Measurements from ENCODE around the gene RING1.

Gene RING1

GRCh38 chr6:33192105-33192646, 16.1 kb upstream of the RING1 start, which contains the start of gene COL11A2:
COL11A2 (minus strand) TSS chr6:33192467; CDS start chr6:33192240, 227 bp downstream.
- no peak for DNase-seq (ENCODE audit: low spot score)

DNA sequence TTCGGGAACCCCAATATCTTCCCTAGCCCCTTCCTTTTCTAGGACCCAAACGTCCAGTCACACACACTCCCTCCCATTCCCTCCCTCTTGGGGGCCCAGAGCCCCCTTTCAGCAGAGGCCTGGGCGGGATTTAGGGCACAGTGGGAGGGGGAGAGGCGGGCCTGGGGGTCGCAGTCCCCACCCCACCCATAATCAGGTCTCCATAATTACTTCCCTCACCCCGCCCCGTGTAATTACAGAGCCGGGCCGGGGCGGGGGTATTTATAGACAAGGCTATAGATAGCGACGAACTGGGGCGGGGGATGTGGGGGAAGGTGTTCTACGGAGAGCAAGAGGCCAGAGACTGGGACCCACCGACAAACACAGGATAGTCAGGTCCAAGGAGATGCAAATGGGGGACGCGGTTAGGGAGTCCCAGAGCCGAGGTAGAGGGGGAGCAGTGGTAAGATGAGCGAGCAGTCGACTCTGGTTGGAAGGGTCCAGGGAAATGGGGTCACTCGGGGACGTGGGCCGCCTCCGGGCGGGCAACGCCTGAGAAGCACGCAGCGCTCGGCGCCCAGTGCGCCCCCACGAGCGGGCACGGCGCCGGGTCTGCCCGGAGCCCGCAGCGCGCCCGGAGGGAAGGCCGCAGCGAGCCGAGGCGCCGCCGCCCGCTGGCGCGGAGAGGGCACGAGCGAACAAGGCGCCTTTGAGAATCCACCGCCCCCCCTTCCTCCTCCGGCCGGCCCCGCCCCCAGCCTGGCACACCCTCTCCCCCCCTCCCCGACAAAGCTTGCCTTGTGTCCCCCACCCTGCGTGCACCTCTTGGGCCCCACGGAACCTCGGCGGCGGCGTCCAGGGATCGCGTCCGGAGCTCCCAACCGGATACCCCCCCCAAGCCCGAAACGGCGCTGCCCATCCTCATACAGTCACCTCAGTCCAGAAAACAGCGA, 15.4 kb upstream of the RING1 start:
- DNase-seq (ENCODE audit: low spot score): peak; percentile 83

- DNase-seq (ENCODE audit: low spot score): no peak
These were observed 14.7 kb upstream of the RING1 start for GRCh38 chr6:33193619-33194018.

DNA sequence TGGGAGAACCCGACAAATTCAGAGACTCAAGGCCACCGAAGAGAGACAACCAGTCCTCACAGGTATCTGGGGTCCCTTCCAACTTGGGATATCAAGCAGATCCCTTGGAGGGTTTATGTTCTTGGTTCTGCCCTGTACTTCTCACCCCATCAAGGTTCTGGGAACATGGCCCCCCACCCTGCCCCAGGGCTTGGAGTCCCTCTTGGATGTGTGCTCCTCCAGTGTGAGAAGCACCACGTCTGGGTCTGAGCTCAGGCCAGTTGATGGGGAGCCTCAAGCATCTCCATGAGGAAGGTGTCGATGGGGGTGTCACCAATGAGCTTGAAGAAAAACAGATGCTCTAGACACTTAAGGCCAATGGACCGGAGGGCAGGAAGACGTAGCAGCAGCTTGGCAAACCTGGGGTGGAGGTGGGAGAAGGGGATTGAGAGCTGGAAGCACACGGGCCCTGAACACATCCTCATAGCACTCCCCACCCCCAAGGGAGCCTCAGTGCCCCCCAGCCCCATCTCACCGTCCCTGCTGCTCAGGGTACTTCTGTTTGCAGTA, 13.8 kb upstream of the RING1 start:
- no peak for DNase-seq (ENCODE audit: low spot score)

GRCh38 chr6:33195304-33196165, 12.8 kb upstream of the RING1 start:
- DNase-seq (ENCODE audit: low spot score): no peak

- peak; percentile 64 for DNase-seq (ENCODE audit: low spot score)
These were observed 10.8 kb upstream of the RING1 start for GRCh38 chr6:33197431-33198048.

DNA sequence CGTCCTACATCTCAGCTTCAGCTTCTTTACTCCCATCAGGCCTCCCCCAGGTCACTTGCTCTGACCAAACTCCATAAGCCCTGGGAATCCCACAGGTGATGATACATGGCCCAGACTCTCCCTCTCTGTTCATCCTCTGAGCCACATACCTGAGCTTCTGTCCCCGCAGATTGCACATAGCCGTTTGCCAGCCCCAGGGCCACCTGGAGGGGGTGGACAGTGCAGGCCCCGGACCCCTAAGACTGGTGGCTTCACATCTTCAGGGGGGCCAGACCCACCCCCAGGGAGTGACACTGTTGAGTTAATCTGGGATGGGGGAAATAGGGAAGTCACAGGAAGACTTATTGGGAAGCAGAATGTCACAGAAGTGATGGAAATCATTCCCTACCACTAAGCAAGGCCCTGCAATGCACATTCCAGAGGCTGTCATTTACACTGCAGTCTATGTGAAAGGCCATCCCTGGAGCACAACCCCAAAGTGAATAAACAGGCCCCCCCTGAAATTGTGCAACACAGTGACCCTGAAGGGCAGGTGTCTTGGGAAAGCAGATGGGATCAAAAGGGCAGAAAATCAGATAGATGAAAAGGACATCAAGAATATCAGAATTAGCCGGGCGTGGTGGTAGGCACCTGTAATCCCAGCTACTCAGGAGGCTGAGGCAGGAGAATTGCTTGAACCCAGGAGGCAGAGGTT, 10.0 kb upstream of the RING1 start:
- DNase-seq (ENCODE audit: low spot score): no peak

- DNase-seq (ENCODE audit: low spot score): no peak
These were observed 9.4 kb upstream of the RING1 start for GRCh38 chr6:33198853-33199436.

DNA sequence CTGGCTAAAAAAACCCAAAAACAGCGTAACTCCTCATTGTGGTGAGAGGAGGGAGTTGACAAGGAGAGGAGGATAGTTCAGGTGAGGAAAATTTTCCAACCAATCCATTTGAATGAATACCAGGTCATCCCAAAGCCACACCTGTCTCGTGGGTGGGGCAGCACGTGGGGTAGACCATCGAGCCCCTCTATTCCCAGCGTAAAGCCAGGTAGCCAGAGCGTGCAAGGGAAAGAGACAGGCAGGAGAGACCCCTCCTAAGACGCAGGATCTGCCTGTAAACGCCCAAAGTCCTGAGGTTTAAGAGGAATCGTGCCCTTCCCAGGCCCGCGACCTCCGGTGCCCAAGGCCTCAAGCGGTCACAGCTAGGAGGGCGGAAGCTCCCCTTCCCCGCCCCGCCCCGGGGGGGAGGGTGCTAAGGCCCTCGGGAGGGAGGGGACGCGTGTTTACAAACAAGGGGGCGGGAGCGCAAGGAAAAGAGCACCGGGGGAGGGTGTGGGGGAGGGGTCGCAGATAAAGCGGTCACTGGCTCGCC, 8.5 kb upstream of the RING1 start:
- DNase-seq (ENCODE audit: low spot score): peak; percentile 73

- peak; percentile 99 for DNase-seq (ENCODE audit: low spot score)
These were observed 7.8 kb upstream of the RING1 start, which contains the start of the genes RXRB and SLC39A7 for GRCh38 chr6:33200219-33201146. RXRB (minus strand) TSS chr6:33200665; CDS start chr6:33200476, 189 bp downstream. SLC39A7 (plus strand) TSS chr6:33200867; CDS start chr6:33201246, 379 bp downstream.

GRCh38 chr6:33201147-33201545, 7.2 kb upstream of the RING1 start:
- no peak for DNase-seq (ENCODE audit: low spot score)

- DNase-seq (ENCODE audit: low spot score): no peak
These were observed 6.4 kb upstream of the RING1 start for GRCh38 chr6:33201935-33202334.

- DNase-seq (ENCODE audit: low spot score): no peak
These were observed 5.5 kb upstream of the RING1 start for GRCh38 chr6:33202799-33203198.

GRCh38 chr6:33203443-33204164, 4.7 kb upstream of the RING1 start:
- DNase-seq (ENCODE audit: low spot score): no peak

GRCh38 chr6:33204165-33204414, 4.2 kb upstream of the RING1 start:
- no peak for DNase-seq (ENCODE audit: low spot score)

DNA sequence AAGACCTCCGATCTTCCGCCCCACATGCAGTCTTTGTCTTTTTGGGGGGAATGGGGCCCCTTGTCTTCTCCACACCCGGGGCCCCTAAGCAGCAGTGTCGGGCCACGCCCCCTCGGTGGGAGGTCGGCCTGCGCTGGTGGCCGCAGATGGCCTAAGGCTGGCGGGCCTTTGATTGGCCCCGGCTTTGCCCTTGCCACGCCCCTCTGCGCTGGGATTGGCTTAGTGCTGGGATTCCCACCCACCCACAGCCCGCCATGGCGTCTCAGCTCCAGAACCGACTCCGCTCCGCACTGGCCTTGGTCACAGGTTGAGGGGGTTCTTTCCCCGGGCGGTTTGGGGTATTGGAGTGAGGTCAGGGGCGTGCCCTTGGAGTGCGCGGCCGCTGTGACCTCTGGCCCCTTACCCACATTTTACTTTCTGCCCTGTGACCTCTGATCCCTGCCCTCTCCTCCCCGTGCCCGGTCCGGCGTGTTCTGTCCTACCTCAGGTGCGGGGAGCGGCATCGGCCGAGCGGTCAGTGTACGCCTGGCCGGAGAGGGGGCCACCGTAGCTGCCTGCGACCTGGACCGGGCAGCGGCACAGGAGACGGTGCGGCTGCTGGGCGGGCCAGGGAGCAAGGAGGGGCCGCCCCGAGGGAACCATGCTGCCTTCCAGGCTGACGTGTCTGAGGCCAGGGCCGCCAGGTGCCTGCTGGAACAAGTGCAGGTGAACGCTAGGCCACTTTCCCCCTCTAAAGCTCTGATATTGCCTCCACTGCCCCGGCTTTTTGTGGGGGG, 3.7 kb upstream of the RING1 start, which contains the start of gene HSD17B8:
Gene HSD17B8 (plus strand): TSS at position 241 of the 776 bp plus-strand sequence. CDS start 14 bp downstream, at position 255.
- peak; percentile 92 for DNase-seq (ENCODE audit: low spot score)

DNA sequence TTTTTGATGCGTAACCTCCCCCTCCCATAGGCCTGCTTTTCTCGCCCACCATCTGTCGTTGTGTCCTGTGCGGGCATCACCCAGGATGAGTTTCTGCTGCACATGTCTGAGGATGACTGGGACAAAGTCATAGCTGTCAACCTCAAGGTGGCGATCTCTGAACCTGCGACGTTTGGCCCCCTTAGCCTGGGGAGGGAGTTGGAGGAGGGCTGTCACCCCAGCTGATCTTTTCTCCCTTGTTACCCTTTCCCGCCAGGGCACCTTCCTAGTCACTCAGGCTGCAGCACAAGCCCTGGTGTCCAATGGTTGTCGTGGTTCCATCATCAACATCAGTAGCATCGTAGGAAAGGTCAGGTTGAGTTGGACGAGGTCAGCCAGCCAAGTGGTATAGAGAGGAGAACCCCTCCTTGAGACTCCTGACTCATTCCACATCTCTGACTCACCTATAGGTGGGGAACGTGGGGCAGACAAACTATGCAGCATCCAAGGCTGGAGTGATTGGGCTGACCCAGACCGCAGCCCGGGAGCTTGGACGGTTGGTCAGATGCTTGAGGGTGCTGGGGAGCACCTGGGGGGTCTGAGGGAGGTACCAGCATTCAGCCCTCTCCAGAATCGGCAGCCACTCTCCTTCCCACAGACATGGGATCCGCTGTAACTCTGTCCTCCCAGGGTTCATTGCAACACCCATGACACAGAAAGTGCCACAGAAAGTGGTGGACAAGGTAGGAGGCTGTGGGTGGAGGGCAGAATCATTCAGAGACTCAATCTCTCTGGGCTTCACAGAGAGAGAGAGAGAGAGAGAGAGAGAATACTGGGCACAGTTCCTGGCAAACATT, 2.9 kb upstream of the RING1 start:
- DNase-seq (ENCODE audit: low spot score): no peak

Measured in putamen (tissue), 1 donor.